GM03348 (cell line): ENCODE measurements around the gene TBX20.

Experiments
- DNase-seq: peaks from one replicate; pipeline ENCODE4 v3.0.0; 2012; ENCODE audit warnings: low spot score

TBX20 gene

GRCh38 chr7:35253710-35254495 lies at the start of gene TBX20:
TSS of gene TBX20 (minus strand) at chr7:35254100. CDS start at chr7:35253620, 480 bp downstream.
- peak; percentile 91 for DNase-seq

- no peak for DNase-seq
Measured at GRCh38 chr7:35289376-35289775, 35.5 kb upstream of the TBX20 start.

- DNase-seq: no peak
Measured at GRCh38 chr7:35286986-35287385, 33.1 kb upstream of the TBX20 start.

- DNase-seq: no peak
Measured at GRCh38 chr7:35286422-35286821, 32.5 kb upstream of the TBX20 start.

GRCh38 chr7:35285799-35286198 lies 31.9 kb upstream of the TBX20 start:
- DNase-seq: no peak

- no peak for DNase-seq
Measured at GRCh38 chr7:35280902-35281301, 27.0 kb upstream of the TBX20 start.

- DNase-seq: no peak
Measured at GRCh38 chr7:35277359-35277758, 23.5 kb upstream of the TBX20 start.

- DNase-seq: no peak
Measured at GRCh38 chr7:35272246-35272645, 18.3 kb upstream of the TBX20 start.

- no peak for DNase-seq
Measured at GRCh38 chr7:35268953-35269352, 15.1 kb upstream of the TBX20 start.

- DNase-seq: no peak
Measured at GRCh38 chr7:35267411-35267810, 13.5 kb upstream of the TBX20 start.

- DNase-seq: no peak
Measured at GRCh38 chr7:35263396-35263795, 9.5 kb upstream of the TBX20 start.

- no peak for DNase-seq
Measured at GRCh38 chr7:35261476-35262285, 7.8 kb upstream of the TBX20 start.

GRCh38 chr7:35261041-35261440 lies 7.1 kb upstream of the TBX20 start:
- DNase-seq: no peak

GRCh38 chr7:35260246-35260645 lies 6.3 kb upstream of the TBX20 start:
- no peak for DNase-seq

GRCh38 chr7:35259523-35259908 lies 5.6 kb upstream of the TBX20 start:
- no peak for DNase-seq

GRCh38 chr7:35258868-35259522 lies 5.1 kb upstream of the TBX20 start:
- no peak for DNase-seq

- no peak for DNase-seq
Measured at GRCh38 chr7:35258125-35258867, 4.4 kb upstream of the TBX20 start.

GRCh38 chr7:35257251-35258124 lies 3.6 kb upstream of the TBX20 start:
- DNase-seq: no peak

GRCh38 chr7:35256256-35257175 lies 2.6 kb upstream of the TBX20 start:
- no peak for DNase-seq
